Suprapubic skin (tissue), 4 donors: ENCODE results near the gene SLCO3A1. TPM values are rescaled to one million over a fixed set of nuclear protein-coding genes. Genes with fewer than 3 reads are reported as not detected.

Experiments used
- DNase-seq, 2 donors: peaks; one replicate each; pipeline ENCODE4 v3.0.0-alpha.2; 2019; ENCODE audit warnings: low spot score in 2 of 2
- H3K27ac ChIP-seq: fragments of 200-600 bp; sonication (generic); one replicate; pipeline ENCODE4 v1.5.1; 2019
- H3K27me3 ChIP-seq: fragments of 200-600 bp; sonication (generic); one replicate; pipeline ENCODE4 v1.5.1; 2019
- H3K36me3 ChIP-seq: fragments of 200-600 bp; sonication (generic); one replicate; pipeline ENCODE4 v1.5.1; 2019
- H3K4me1 ChIP-seq: fragments of 200-600 bp; sonication (generic); one replicate; pipeline ENCODE4 v1.5.1; 2019
- H3K4me3 ChIP-seq: fragments of 200-600 bp; sonication (generic); one replicate; pipeline ENCODE4 v1.5.1; 2019; ENCODE audit warnings: mild to moderate bottlenecking
- H3K9me3 ChIP-seq: fragments of 200-600 bp; sonication (generic); one replicate; pipeline ENCODE4 v1.5.1; 2019
- CTCF ChIP-seq, 2 donors: fragments of 200-600 bp in 1 of 2; fragments of 450-650 bp in 1 of 2; sonication (generic) in 1 of 2; IDR thresholded peaks; one replicate each; pipeline ENCODE4 v1.5.1; 2016 to 2019; ENCODE audit warnings: antibody characterized with exemption in 2 of 2, mild to moderate bottlenecking in 1 of 2, moderate library complexity in 1 of 2
- EP300 ChIP-seq: sonication (generic); formaldehyde crosslinking; IDR thresholded peaks from one replicate; pipeline ENCODE4 v1.6.1; 2017; ENCODE audit warnings: antibody characterized with exemption
- POLR2A ChIP-seq, 2 donors: fragments of 450-650 bp; IDR thresholded peaks; one replicate each; pipeline ENCODE4 v1.6.1; 2017; ENCODE audit warnings: antibody characterized with exemption in 2 of 2, mild to moderate bottlenecking in 2 of 2, moderate library complexity in 2 of 2
- POLR2AphosphoS5 ChIP-seq, 3 donors: sonication (generic); formaldehyde crosslinking; IDR thresholded peaks; one replicate each; pipeline ENCODE4 v1.6.1; 2017; ENCODE audit warnings: antibody characterized with exemption in 3 of 3
- WGBS: methylation state at CpG from one replicate; pipeline ENCODE4 v1.1.5; 2018; 5-methylcytosine and 5-hydroxymethylcytosine counted together
- total RNA-seq, 4 donors: library from RNA; depleted of rRNA; stranded (reverse); fragments of >200 nt; gene quantifications; one replicate each; pipeline ENCODE4 v1.1.0, GENCODE V29; 2016

SLCO3A1 gene
- total RNA-seq, 4 donors from 2014 or later: 29.0 to 131 (median 44.6) TPM

GRCh38 chr15:91872356-91873137 lies 19.0 kb downstream of the SLCO3A1 start:
- Histone ChIP-seq H3K9me3 (no peaks in the 10 kb centered on the region), H3K27me3 (no peaks in the 10 kb centered on the region), H3K27ac (peak overlapping the region; percentile 75), H3K4me1 (peaks cover 34% of the 10 kb centered on the region), H3K36me3 (no peaks in the 10 kb centered on the region), H3K4me3 (no peak overlapping the region)
- DNase-seq: no peak
- 55% methylated on average over 15 of the region's 15 CpGs for WGBS
- no peak for TF ChIP-seq EP300
- no peak for TF ChIP-seq POLR2AphosphoS5 (IDR thresholded peaks at IDR 0.05)
- no peak for TF ChIP-seq POLR2A (IDR thresholded peaks at IDR 0.05)
- TF ChIP-seq CTCF (IDR thresholded peaks at IDR 0.05): no peak

GRCh38 chr15:91873138-91873536 lies 19.6 kb downstream of the SLCO3A1 start:
- peak overlapping the region; percentile 75 for H3K27ac ChIP-seq
- no peak overlapping the region for H3K4me3 ChIP-seq
- H3K36me3 ChIP-seq: no peaks in the 10 kb centered on the region
- WGBS: 48% methylated on average over 3 of the region's 3 CpGs
- H3K27me3 ChIP-seq: no peaks in the 10 kb centered on the region
- DNase-seq: no peak
- H3K9me3 ChIP-seq: no peaks in the 10 kb centered on the region
- peaks cover 28% of the 10 kb centered on the region for H3K4me1 ChIP-seq
- TF ChIP-seq CTCF (IDR thresholded peaks at IDR 0.05): no peak
- TF ChIP-seq POLR2AphosphoS5 (IDR thresholded peaks at IDR 0.05): no peak
- TF ChIP-seq EP300: no peak
- TF ChIP-seq POLR2A (IDR thresholded peaks at IDR 0.05): no peak

GRCh38 chr15:91874171-91874570 lies 20.7 kb downstream of the SLCO3A1 start:
- TF ChIP-seq POLR2A (IDR thresholded peaks at IDR 0.05): no peak
- TF ChIP-seq CTCF (IDR thresholded peaks at IDR 0.05): no peak
- no peak for TF ChIP-seq POLR2AphosphoS5 (IDR thresholded peaks at IDR 0.05)
- no peak for TF ChIP-seq EP300
- WGBS: 77% methylated on average over 3 of the region's 3 CpGs

GRCh38 chr15:91874992-91875660 lies 21.6 kb downstream of the SLCO3A1 start:
- Histone ChIP-seq H3K27ac (no peak overlapping the region), H3K4me3 (no peak overlapping the region), H3K36me3 (no peaks in the 10 kb centered on the region), H3K27me3 (no peaks in the 10 kb centered on the region), H3K4me1 (peaks cover 16% of the 10 kb centered on the region), H3K9me3 (no peaks in the 10 kb centered on the region)
- DNase-seq: no peak
- WGBS: 91% methylated on average over 9 of the region's 9 CpGs
- no peak for TF ChIP-seq POLR2A (IDR thresholded peaks at IDR 0.05)
- no peak for TF ChIP-seq POLR2AphosphoS5 (IDR thresholded peaks at IDR 0.05)

More at GRCh38 chr15:91874171-91874570, 20.7 kb downstream of the SLCO3A1 start:
- Histone ChIP-seq H3K4me1 (peaks cover 23% of the 10 kb centered on the region), H3K36me3 (no peaks in the 10 kb centered on the region), H3K4me3 (no peak overlapping the region), H3K27me3 (no peaks in the 10 kb centered on the region), H3K27ac (no peak overlapping the region), H3K9me3 (no peaks in the 10 kb centered on the region)
- DNase-seq: no peak

GRCh38 chr15:91876187-91876586 lies 22.7 kb downstream of the SLCO3A1 start:
- no peak for TF ChIP-seq CTCF (IDR thresholded peaks at IDR 0.05)
- TF ChIP-seq EP300: no peak
- no peak for TF ChIP-seq POLR2AphosphoS5 (IDR thresholded peaks at IDR 0.05)
- no peak for TF ChIP-seq POLR2A (IDR thresholded peaks at IDR 0.05)
- Histone ChIP-seq H3K9me3 (no peaks in the 10 kb centered on the region), H3K27ac (no peak overlapping the region), H3K4me1 (peaks cover 16% of the 10 kb centered on the region), H3K4me3 (no peak overlapping the region), H3K36me3 (no peaks in the 10 kb centered on the region), H3K27me3 (no peaks in the 10 kb centered on the region)
- WGBS: 97% methylated on average over 5 of the region's 5 CpGs
- no peak for DNase-seq
